Occipital lobe (tissue), 3 donors: ENCODE results near the gene GTF2H4. TPM values are rescaled to one million over a fixed set of nuclear protein-coding genes. Genes with fewer than 3 reads are reported as not detected.

ENCODE experiments used
- DNase-seq: peaks from one replicate; lab custom pipeline; 2025; lab: John Stamatoyannopoulos, UW
- small RNA-seq: library from RNA; depleted of rRNA; stranded (forward); fragments of <200 nt; gene quantifications from one replicate; pipeline ENCODE3, GENCODE V24; 2014
- total RNA-seq: library from RNA; depleted of rRNA; stranded (reverse); fragments of >200 nt; gene quantifications from one replicate; pipeline ENCODE4 v1.2.3, GENCODE V29; 2014

The GTF2H4 gene
- total RNA-seq, 1 donor from 2014 or later = 20.0 TPM

DNA sequence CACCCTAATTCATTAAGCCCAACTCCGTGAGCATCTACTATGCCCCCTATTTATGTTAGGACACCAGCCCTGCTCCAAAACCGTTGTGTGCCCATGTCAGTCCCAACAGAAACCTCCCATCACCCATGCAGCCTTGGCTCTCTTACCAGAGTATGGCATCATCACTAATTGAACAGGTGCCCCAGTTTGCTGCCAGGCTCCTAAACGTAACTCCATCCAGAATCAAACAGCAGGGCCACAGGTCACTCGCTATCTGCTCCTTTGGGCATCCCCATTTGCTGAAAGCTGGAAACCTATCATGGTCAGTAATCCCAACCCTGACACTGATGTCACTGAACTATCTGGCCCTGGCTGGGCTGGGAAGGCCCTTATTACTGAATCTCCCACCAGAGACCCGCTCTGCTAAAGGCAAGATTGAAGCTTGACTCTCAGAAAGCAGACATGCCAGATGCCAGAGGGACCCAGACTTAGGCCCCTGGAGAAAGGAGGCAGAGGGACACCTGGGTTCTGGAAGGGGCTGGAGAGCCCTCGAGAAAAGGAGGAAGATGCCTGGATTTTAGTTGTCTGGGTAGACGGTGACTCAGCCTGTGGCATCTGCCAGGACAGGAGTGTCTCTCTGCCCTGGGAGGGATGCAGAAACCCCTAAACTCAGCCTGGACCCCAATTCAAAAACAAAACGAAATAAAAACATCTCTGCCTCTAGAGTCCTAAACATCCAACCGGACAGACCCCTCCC, 46.8 kb downstream of the GTF2H4 start:
- DNase-seq = no peak

- no peak for DNase-seq
Observed at GRCh38 chr6:30955367-30956042, 47.5 kb downstream of the GTF2H4 start.

- no peak for DNase-seq
Observed at GRCh38 chr6:30957716-30958115, 49.7 kb downstream of the GTF2H4 start.

- no peak for DNase-seq
Observed at GRCh38 chr6:30960907-30961673, 53.1 kb downstream of the GTF2H4 start.

DNA sequence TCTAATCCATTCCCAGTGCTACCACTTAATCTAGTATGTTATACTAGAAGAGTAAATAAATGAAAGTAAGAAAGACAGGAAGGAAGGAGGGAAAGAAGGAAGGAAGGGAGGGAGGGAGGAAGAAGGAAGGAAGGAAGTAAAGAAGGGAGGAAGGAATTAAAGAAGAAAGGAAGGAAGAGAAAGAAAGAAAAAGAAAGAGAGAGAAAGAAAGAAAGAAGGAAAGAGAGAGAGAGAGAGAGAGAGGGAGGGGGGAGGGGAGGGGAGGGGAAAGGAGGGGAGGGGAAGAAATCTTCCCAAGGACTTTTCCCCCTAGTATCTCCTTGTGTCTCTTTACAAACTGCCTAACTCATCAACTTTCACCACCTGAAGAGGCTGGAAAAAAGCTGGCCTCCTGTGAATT, 54.7 kb downstream of the GTF2H4 start:
- no peak for DNase-seq

GRCh38 chr6:30963641-30964040, 55.6 kb downstream of the GTF2H4 start:
- DNase-seq = no peak

Small RNA genes lying within 50 kb of the gene (small RNA-seq; reads per million reads assigned to genes)
- gene RF00019 = not detected

Other genes starting within 250 kb of the GTF2H4 start
- 20.9 TPM for gene DHX16, start 235.2 kb upstream of the GTF2H4 start, total RNA-seq
- 34.5 TPM for gene PPP1R18, start 221.6 kb upstream of the GTF2H4 start, total RNA-seq
- gene NRM, start 217.2 kb upstream of the GTF2H4 start, total RNA-seq = 1.2 TPM
- 12.5 TPM for gene MDC1, start 190.9 kb upstream of the GTF2H4 start, total RNA-seq
- gene TUBB, start 187.9 kb upstream of the GTF2H4 start, total RNA-seq = 1,190 TPM
- gene FLOT1, start 165.5 kb upstream of the GTF2H4 start, total RNA-seq = 43.4 TPM
- gene IER3, start 163.7 kb upstream of the GTF2H4 start, total RNA-seq = 3.0 TPM
- 108 TPM for gene DDR1, start 23.7 kb upstream of the GTF2H4 start, total RNA-seq
- gene VARS2, start 6.0 kb downstream of the GTF2H4 start, total RNA-seq = 31.2 TPM
- gene SFTA2, start 24.0 kb downstream of the GTF2H4 start, total RNA-seq = not detected
- not detected for gene MUCL3, start 32.8 kb downstream of the GTF2H4 start, total RNA-seq
- gene MUC21, start 75.5 kb downstream of the GTF2H4 start, total RNA-seq = not detected
- gene MUC22, start 102.3 kb downstream of the GTF2H4 start, total RNA-seq = not detected
- not detected for gene C6orf15, start 204.4 kb downstream of the GTF2H4 start, total RNA-seq
- gene PSORS1C1, start 206.6 kb downstream of the GTF2H4 start, total RNA-seq = not detected
- not detected for gene CDSN, start 212.2 kb downstream of the GTF2H4 start, total RNA-seq
- gene PSORS1C2, start 230.9 kb downstream of the GTF2H4 start, total RNA-seq = not detected
- 7.6 TPM for gene CCHCR1, start 249.6 kb downstream of the GTF2H4 start, total RNA-seq